HL-60 (cell line): ENCODE data around the gene CMTM5. TPM values are rescaled to one million over a fixed set of nuclear protein-coding genes. Genes with fewer than 3 reads are reported as not detected.

Experiments used
- DNase-seq, 2 experiments: peaks; one replicate each; pipeline ENCODE4 v3.0.0-alpha.2; 2010 to 2020; ENCODE audit warnings: low read depth in 1 of 2, low spot score in 1 of 2
- H3K27ac ChIP-seq: fragments of 250-450 bp; sonication (Bioruptor Pico); replicated peaks from 2 replicates; pipeline ENCODE4 v1.5.1; 2020; ENCODE audit warnings: mild to moderate bottlenecking, moderate library complexity
- H3K27me3 ChIP-seq: fragments of 250-450 bp; sonication (Bioruptor Pico); 2 replicates; pipeline ENCODE4 v1.5.1; 2021; ENCODE audit warnings: mild to moderate bottlenecking, moderate library complexity; ENCODE audit not compliant: insufficient read depth, poor library complexity, severe bottlenecking
- H3K4me3 ChIP-seq: replicated peaks from 2 replicates; pipeline ENCODE4 v1.5.1; 2011; ENCODE audit warnings: mild to moderate bottlenecking, control low read depth, low read length; ENCODE audit not compliant: insufficient read depth
- CTCF ChIP-seq: IDR thresholded peaks from one replicate; pipeline ENCODE4 v1.5.1; 2011; ENCODE audit warnings: low read length, control low read depth, inconsistent platforms; ENCODE audit not compliant: insufficient read depth
- POLR2AphosphoS5 ChIP-seq: IDR thresholded peaks from 2 replicates; pipeline ENCODE4 v1.6.1; 2012; ENCODE audit warnings: low read depth
- microRNA-seq: library from miRNA; unstranded; fragments of <30 nt; microRNA quantifications from one replicate; pipeline ENCODE4, GENCODE V29; 2018
- TF ChIP-seq, protein P1 (sequence below): IDR thresholded peaks from 2 replicates; pipeline ENCODE4 v1.6.1; 2012; ENCODE audit warnings: low read depth; ENCODE audit not compliant: insufficient replicate concordance

CMTM5 gene

DNA sequence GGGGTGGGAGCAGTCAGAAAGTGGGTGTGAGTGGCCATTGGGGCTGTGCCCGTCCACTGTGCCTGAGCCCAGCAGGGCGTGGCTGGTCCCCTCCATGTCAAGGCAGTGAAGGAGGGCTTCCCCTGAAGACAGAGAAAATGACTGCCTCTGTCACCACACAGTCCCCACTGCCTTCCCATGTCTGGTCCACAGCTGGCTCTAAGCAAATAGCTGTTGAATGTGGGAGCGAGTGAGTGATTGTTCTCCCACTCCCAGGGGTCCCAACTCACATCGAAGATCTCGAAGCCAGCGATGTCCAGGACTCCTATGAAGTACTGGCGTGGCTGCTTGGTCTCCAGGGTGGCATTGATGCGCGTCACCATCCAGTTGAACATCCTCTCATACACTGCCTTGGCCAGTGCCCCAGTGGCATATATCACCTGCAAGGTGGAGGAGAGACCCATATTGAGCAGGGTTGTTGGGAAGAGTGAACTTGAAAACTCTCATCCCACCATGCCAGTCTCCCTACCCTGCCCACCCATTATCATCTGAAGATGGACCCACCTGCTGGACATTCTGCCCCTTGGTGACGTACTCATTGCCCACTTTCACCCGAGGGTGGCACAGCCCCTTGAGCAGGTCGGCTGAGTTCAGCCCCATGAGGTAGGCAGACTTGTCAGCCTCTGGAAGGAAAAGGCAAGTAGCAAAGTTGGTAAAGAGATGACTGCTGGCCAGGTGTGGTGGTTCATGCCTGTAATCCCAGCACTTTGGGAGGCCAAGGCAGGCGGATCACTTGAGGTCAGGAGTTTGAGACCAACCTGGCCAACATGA, 52.0 kb downstream of the CMTM5 start:
- Histone ChIP-seq H3K4me3 (no peak overlapping the region), H3K27ac (no peak overlapping the region), H3K27me3 (peaks cover 2% of the 10 kb centered on the region)
- no peak for DNase-seq
- TF ChIP-seq, protein P1, sequence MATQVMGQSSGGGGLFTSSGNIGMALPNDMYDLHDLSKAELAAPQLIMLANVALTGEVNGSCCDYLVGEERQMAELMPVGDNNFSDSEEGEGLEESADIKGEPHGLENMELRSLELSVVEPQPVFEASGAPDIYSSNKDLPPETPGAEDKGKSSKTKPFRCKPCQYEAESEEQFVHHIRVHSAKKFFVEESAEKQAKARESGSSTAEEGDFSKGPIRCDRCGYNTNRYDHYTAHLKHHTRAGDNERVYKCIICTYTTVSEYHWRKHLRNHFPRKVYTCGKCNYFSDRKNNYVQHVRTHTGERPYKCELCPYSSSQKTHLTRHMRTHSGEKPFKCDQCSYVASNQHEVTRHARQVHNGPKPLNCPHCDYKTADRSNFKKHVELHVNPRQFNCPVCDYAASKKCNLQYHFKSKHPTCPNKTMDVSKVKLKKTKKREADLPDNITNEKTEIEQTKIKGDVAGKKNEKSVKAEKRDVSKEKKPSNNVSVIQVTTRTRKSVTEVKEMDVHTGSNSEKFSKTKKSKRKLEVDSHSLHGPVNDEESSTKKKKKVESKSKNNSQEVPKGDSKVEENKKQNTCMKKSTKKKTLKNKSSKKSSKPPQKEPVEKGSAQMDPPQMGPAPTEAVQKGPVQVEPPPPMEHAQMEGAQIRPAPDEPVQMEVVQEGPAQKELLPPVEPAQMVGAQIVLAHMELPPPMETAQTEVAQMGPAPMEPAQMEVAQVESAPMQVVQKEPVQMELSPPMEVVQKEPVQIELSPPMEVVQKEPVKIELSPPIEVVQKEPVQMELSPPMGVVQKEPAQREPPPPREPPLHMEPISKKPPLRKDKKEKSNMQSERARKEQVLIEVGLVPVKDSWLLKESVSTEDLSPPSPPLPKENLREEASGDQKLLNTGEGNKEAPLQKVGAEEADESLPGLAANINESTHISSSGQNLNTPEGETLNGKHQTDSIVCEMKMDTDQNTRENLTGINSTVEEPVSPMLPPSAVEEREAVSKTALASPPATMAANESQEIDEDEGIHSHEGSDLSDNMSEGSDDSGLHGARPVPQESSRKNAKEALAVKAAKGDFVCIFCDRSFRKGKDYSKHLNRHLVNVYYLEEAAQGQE = no peak
- TF ChIP-seq POLR2AphosphoS5 = no peak
- no peak for TF ChIP-seq CTCF

Small RNA genes within 50 kb of the gene (microRNA-seq; reads per million reads assigned to microRNA genes)
- gene MIR208A (not detected), gene MIR208B (not detected)
